Tibial nerve (tissue), 3 donors: ENCODE measurements around the gene MCM3AP.

Experiments used
- CTCF ChIP-seq, 5 experiments: fragments of 200-600 bp in 3 of 5; fragments of 450-650 bp in 2 of 5; sonication (generic) in 3 of 5; IDR thresholded peaks; one replicate each; pipeline ENCODE4 v1.5.1; 2016 to 2019; ENCODE audit warnings: antibody characterized with exemption in 5 of 5, mild to moderate bottlenecking in 3 of 5, moderate library complexity in 2 of 5
- POLR2A ChIP-seq, 2 donors: fragments of 450-650 bp; IDR thresholded peaks; one replicate each; pipeline ENCODE4 v1.6.1; 2017; ENCODE audit warnings: antibody characterized with exemption in 2 of 2, mild to moderate bottlenecking in 2 of 2, moderate library complexity in 2 of 2

GRCh38 chr21:46187261-46187660 lies 98.2 kb downstream of the MCM3AP start:
- TF ChIP-seq CTCF (IDR thresholded peaks at IDR 0.05) (no peak), POLR2A (IDR thresholded peaks at IDR 0.05) (no peak)
